ENCODE results near the gene RNF113A.

GRCh38 chrX:119833905-119834304 is 37.6 kb downstream of the RNF113A start:
- TF ChIP-seq CTCF (IDR thresholded peaks at IDR 0.05; ENCODE audit: low read depth, low read length, poor library complexity, severe bottlenecking) (no peak), EZH2phosphoT487 (IDR thresholded peaks at IDR 0.05; ENCODE audit: borderline replicate concordance, low read length) (no peak)
